ENCODE measurements around the gene IDUA.

The IDUA gene

DNA sequence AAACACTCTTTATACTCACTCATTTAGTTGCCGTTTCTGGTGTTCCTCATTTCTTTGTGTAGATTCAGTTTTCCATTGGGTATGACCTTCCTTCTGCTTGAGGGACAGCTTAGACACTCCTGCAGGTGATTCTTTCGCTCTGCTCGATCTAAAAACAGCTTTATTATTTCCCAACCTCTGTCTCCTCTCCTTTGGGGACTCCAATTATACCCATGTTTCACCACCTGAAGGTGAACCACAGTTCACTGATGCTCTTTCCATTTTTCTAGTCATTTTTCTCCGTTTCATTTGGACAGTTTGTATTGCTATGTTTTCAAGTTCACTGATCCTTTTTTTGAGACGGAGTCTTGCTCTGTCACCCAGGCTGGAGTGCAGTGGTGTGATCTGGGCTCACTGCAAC, 20.0 kb downstream of the IDUA start:
- TF ChIP-seq, protein P1, sequence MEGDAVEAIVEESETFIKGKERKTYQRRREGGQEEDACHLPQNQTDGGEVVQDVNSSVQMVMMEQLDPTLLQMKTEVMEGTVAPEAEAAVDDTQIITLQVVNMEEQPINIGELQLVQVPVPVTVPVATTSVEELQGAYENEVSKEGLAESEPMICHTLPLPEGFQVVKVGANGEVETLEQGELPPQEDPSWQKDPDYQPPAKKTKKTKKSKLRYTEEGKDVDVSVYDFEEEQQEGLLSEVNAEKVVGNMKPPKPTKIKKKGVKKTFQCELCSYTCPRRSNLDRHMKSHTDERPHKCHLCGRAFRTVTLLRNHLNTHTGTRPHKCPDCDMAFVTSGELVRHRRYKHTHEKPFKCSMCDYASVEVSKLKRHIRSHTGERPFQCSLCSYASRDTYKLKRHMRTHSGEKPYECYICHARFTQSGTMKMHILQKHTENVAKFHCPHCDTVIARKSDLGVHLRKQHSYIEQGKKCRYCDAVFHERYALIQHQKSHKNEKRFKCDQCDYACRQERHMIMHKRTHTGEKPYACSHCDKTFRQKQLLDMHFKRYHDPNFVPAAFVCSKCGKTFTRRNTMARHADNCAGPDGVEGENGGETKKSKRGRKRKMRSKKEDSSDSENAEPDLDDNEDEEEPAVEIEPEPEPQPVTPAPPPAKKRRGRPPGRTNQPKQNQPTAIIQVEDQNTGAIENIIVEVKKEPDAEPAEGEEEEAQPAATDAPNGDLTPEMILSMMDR (IDR thresholded peaks at IDR 0.05; ENCODE audit: extremely low read depth, missing control alignments), result no peak
- DNase-seq (ENCODE audit: low spot score), result no peak

DNA sequence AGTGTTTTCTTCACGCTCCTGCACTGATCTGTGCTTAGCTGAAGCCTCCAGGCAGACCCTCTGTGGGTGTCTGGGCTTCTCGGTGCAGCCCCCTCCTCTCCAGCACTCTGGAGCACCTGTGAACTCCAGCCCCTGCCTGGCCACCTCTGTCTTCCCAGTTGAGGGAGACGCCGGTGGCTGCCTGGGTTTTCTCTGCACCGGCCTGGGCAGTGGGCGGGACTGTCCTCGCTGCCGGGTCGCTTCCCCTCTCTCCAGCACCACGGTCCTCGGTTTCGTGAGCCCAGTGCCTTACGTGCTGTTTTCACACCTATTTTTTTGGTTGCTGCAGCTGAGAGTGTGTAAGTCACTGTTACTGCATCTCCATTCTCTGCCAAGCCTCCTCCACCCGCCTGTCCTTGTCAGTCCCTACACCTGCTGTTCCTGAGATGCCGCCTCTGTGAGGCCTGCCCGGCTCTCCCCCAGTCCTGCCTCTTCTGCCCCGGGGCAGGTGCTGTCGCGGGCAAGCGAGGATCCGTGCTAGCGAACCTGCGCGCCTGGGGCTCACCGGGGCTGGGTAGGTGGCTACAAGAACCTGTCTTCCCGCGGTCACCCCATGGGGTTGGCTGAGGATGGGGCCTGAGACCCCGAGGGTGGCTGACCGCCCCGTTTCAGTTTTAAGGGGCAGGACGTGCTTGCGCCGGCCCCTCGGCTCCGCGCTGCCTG, 22.1 kb downstream of the IDUA start:
- TF ChIP-seq, protein P1 (IDR thresholded peaks at IDR 0.05; ENCODE audit: extremely low read depth, missing control alignments), result no peak
- DNase-seq (ENCODE audit: low spot score), result no peak

DNA sequence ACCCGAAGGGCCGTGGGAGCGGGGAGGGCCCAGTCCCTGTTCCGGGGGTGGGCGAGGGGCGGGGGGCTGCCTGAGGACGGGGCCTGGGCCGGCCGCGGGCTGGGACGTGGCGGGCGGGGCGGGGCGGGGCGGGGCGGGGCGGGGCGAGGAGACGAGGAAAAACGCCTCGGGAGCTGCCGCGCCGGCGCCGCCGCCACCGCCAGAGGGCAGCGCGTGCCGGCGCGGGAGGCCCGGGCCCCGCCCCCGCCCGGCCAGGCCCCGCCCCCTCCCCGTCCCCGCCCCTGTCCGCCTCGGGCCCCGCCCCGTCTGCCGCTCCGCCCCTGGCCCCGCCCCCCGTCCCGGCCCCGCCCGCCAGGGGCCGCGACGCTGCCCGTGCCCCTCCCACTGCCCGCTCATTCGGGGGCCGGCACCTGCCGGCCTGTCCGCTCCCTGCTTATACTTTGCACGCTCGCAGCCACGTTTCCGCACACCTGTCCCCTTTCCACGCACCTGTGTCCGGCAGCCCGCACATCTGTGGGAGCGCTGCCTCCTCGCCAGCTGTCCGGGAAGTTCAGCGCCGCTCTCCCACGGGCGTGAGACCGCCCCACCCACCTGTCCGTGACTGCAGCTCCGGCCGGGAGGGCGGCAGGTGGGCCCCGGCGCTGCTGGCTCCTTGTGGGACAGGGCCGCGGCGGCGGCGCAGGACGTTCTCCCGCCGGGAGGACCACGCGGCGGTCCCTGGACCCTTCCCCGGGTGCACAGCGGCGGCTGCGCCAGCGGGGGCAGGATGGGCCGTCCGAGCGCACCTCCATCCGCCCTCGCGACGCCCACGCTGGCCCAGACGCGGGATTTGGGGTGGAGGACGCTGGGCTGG, 22.9 kb downstream of the IDUA start:
- TF ChIP-seq, protein P1 (IDR thresholded peaks at IDR 0.05; ENCODE audit: extremely low read depth, missing control alignments), result peak; percentile 4
- DNase-seq (ENCODE audit: low spot score), result peak; percentile 97

DNA sequence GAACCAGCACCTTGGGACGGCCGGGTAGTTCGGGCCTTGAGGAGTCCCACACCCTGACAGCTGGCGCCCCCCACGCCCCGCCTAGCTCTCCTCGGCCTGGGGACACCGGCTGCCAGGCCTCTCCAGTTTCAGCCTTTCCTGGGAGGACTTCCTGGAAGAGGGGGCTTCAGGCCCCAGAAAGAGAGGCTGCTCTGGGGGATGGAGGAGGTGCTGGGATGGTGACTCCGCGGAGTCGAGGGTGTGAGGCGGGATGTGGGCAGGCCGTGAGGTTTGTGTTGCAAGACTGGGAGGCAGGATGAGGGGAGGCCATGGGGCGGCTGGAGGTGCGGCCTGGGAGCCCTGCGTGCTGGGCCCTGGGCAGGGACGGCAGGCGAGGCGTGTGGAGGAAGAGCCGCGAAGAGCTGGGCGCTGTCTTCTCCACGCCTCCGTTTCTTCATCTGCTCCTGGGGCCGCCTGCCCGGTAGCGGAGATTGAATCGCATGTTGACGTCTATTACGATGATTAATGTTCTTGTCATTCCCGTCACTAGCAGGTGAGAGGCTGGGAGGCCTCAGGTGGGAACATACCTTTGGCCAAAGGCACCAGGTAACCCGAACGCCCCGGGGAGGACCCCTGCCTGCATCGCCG, 23.7 kb downstream of the IDUA start:
- TF ChIP-seq, protein P1 (IDR thresholded peaks at IDR 0.05; ENCODE audit: extremely low read depth, missing control alignments), result no peak
- no peak for DNase-seq (ENCODE audit: low spot score)

DNA sequence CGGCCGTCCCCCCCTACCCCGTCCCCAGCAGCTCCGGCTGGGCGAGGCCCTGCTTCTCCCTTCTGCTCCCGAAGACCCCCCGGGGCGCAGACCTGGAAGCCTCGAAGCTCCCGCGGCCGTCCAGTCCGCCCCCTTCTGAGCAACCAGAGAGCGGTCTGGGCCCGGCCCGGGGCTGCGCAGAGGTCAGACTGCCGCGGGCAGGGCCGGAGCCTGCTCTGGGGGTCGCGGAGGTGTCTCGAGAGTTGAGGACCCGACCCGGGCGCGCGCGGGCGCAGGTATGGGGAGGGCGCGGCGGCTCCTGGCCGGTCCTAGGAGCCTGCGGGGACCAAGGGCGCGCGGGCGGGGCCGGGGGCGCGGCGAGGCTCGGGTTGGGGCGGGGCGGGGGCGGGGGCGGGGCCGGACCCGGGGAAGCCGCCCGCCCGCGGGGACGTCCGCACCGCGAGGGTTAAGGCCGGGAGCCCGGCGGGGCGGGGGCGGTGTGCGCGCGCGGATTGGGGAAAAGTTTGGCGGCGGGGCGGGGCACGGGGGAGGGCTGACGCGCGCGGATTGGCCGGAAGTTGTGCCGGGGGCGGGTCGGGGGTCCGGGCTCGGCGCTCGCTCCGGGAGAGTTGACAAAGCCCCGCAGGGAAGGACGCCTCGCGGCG, 24.3 kb downstream of the IDUA start, which contains the start of gene FGFRL1:
Gene FGFRL1, plus strand, starts transcription at position 605 of the 644 bp plus-strand sequence. CDS start 860 bp downstream, outside the sequence.
- TF ChIP-seq, protein P1 (IDR thresholded peaks at IDR 0.05; ENCODE audit: extremely low read depth, missing control alignments), result no peak
- DNase-seq (ENCODE audit: low spot score), result peak; percentile 98

DNA sequence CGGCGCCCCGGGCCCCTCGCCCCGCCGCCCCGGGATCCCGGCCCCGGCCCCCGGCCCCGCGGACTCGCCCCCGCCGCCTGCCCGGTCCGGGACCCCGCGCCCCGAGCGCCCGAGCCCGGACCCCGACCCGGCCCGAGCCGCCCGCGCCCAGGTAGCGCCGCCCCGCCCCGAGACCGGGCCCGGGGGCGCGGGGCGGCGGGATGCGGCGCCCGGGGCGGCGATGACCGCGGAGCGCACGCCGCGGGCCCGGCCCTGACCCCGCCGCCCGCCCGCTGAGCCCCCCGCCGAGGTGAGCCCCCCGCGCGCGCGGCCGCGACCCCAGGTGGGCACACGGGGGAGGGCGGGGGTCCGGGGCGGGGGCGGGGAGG, 24.8 kb downstream of the IDUA start:
- TF ChIP-seq, protein P1 (IDR thresholded peaks at IDR 0.05; ENCODE audit: extremely low read depth, missing control alignments), result no peak

More for the DNA sequence above, 24.8 kb downstream of the IDUA start:
- DNase-seq (ENCODE audit: low spot score), result no peak
